ENCODE results near the gene ACOT7.

DNA sequence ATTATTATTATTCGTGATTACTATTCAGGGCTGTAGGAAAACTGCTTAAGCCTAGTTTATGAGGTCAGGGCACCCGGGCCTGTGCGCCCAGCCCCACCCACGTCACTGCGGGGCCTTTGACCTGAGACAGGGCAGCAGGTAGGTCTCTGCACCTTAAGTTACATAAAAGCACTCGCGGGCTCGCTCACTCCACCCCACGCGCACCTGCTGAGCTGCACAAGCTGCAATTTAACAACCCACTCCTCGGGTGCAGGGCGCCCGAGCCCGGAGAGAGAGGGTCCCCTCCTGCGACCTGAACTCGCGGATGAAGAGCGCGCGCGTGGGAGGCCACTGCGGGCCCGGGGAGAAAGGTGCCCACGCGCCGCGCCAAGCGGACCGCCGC, 158.3 kb downstream of the ACOT7 start:
- no peak for TF ChIP-seq CREM (CRISPR knock-in tag; IDR thresholded peaks at IDR 0.05)
- no peak for TF ChIP-seq SP1 (CRISPR knock-in tag; conservative IDR thresholded peaks at IDR 0.05)
- TF ChIP-seq, protein P1, sequence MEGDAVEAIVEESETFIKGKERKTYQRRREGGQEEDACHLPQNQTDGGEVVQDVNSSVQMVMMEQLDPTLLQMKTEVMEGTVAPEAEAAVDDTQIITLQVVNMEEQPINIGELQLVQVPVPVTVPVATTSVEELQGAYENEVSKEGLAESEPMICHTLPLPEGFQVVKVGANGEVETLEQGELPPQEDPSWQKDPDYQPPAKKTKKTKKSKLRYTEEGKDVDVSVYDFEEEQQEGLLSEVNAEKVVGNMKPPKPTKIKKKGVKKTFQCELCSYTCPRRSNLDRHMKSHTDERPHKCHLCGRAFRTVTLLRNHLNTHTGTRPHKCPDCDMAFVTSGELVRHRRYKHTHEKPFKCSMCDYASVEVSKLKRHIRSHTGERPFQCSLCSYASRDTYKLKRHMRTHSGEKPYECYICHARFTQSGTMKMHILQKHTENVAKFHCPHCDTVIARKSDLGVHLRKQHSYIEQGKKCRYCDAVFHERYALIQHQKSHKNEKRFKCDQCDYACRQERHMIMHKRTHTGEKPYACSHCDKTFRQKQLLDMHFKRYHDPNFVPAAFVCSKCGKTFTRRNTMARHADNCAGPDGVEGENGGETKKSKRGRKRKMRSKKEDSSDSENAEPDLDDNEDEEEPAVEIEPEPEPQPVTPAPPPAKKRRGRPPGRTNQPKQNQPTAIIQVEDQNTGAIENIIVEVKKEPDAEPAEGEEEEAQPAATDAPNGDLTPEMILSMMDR (IDR thresholded peaks at IDR 0.05), result no peak
- TF ChIP-seq, protein P2, sequence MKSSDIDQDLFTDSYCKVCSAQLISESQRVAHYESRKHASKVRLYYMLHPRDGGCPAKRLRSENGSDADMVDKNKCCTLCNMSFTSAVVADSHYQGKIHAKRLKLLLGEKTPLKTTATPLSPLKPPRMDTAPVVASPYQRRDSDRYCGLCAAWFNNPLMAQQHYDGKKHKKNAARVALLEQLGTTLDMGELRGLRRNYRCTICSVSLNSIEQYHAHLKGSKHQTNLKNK (CRISPR knock-in tag; IDR thresholded peaks at IDR 0.05), result no peak
